Measurements from ENCODE around the gene PTPRD.
"Not testable (repeated sequence)": the region's sequence is repeated elsewhere in the genome, so short reads cannot be mapped to it uniquely, and the experiment has no call there.

Gene PTPRD

GRCh38 chr9:9004810-9005209 lies 1608.0 kb downstream of the PTPRD start:
- no peak for DNase-seq (ENCODE audit: low spot score)

- no peak for DNase-seq (ENCODE audit: low spot score)
Observed at GRCh38 chr9:9002826-9003583, 1609.8 kb downstream of the PTPRD start.

- no peak for DNase-seq (ENCODE audit: low spot score)
Observed at GRCh38 chr9:8980496-8981013, 1632.2 kb downstream of the PTPRD start.

GRCh38 chr9:8978334-8978733 lies 1634.5 kb downstream of the PTPRD start:
- DNase-seq (ENCODE audit: low spot score), result no peak

- not testable (repeated sequence) for DNase-seq (ENCODE audit: low spot score)
Observed at GRCh38 chr9:8968350-8968749, 1644.5 kb downstream of the PTPRD start.

GRCh38 chr9:8963885-8964284 lies 1648.9 kb downstream of the PTPRD start:
- no peak for DNase-seq (ENCODE audit: low spot score)

GRCh38 chr9:8962084-8962483 lies 1650.7 kb downstream of the PTPRD start:
- DNase-seq (ENCODE audit: low spot score), result no peak

- DNase-seq (ENCODE audit: low spot score), result no peak
Observed at GRCh38 chr9:8961186-8961851, 1651.5 kb downstream of the PTPRD start.

GRCh38 chr9:8960254-8960653 lies 1652.5 kb downstream of the PTPRD start:
- DNase-seq (ENCODE audit: low spot score), result no peak

GRCh38 chr9:8958358-8958757 lies 1654.4 kb downstream of the PTPRD start:
- no peak for DNase-seq (ENCODE audit: low spot score)

GRCh38 chr9:8955315-8955714 lies 1657.5 kb downstream of the PTPRD start:
- DNase-seq (ENCODE audit: low spot score), result no peak

GRCh38 chr9:8946461-8946860 lies 1666.3 kb downstream of the PTPRD start:
- DNase-seq (ENCODE audit: low spot score), result no peak

- no peak for DNase-seq (ENCODE audit: low spot score)
Observed at GRCh38 chr9:8943392-8943791, 1669.4 kb downstream of the PTPRD start.

GRCh38 chr9:8940650-8941049 lies 1672.2 kb downstream of the PTPRD start:
- DNase-seq (ENCODE audit: low spot score), result no peak

- DNase-seq (ENCODE audit: low spot score), result no peak
Observed at GRCh38 chr9:8926461-8926860, 1686.3 kb downstream of the PTPRD start.

GRCh38 chr9:8924562-8924961 lies 1688.2 kb downstream of the PTPRD start:
- DNase-seq (ENCODE audit: low spot score), result no peak

GRCh38 chr9:8920478-8921183 lies 1692.2 kb downstream of the PTPRD start:
- DNase-seq (ENCODE audit: low spot score), result not testable (repeated sequence)

GRCh38 chr9:8917956-8918739 lies 1694.7 kb downstream of the PTPRD start:
- DNase-seq (ENCODE audit: low spot score), result no peak

- DNase-seq (ENCODE audit: low spot score), result no peak
Observed at GRCh38 chr9:8916771-8917170, 1696.0 kb downstream of the PTPRD start.

GRCh38 chr9:8907868-8908267 lies 1704.9 kb downstream of the PTPRD start:
- no peak for DNase-seq (ENCODE audit: low spot score)

GRCh38 chr9:8905731-8906130 lies 1707.1 kb downstream of the PTPRD start:
- DNase-seq (ENCODE audit: low spot score), result no peak

Measured in GM03348 (cell line).